HG03432 (cell line): Measurements from ENCODE around the gene ITGA2.
"Not testable (repeated sequence)": the region's sequence is repeated elsewhere in the genome, so short reads cannot be mapped to it uniquely, and the experiment has no call there.

ENCODE experiments used
- ATAC-seq: cut with Tn5 transposase; IDR thresholded peaks from one replicate; pipeline ENCODE4 v1.9.1; 2021; ENCODE audit warnings: mild to moderate bottlenecking, moderate library complexity; ENCODE audit not compliant: unreplicated experiment

Gene ITGA2

GRCh38 chr5:53095217-53095616 is 106.1 kb downstream of the ITGA2 start:
- no peak for ATAC-seq

GRCh38 chr5:53095931-53096525 is 106.9 kb downstream of the ITGA2 start:
- ATAC-seq, result peak; percentile 82

- no peak for ATAC-seq
Measured at GRCh38 chr5:53099546-53099945, 110.4 kb downstream of the ITGA2 start.

GRCh38 chr5:53100606-53101005 is 111.5 kb downstream of the ITGA2 start:
- no peak for ATAC-seq

- ATAC-seq, result no peak
Measured at GRCh38 chr5:53105611-53106300, 116.6 kb downstream of the ITGA2 start.

GRCh38 chr5:53109056-53109442 is 119.9 kb downstream of the ITGA2 start:
- peak; percentile 12 for ATAC-seq

GRCh38 chr5:53109443-53110127 is 120.4 kb downstream of the ITGA2 start, which contains the start of gene MOCS2:
TSS of gene MOCS2 (minus strand) at chr5:53109757. CDS start at chr5:53107174, 2,583 bp downstream.
- ATAC-seq, result peak; percentile 98

GRCh38 chr5:53110156-53110555 is 121.0 kb downstream of the ITGA2 start:
- peak; percentile 11 for ATAC-seq

GRCh38 chr5:53111139-53111538 is 122.0 kb downstream of the ITGA2 start:
- ATAC-seq, result no peak

- not testable (repeated sequence) for ATAC-seq
Measured at GRCh38 chr5:53112307-53112706, 123.2 kb downstream of the ITGA2 start.

- no peak for ATAC-seq
Measured at GRCh38 chr5:53112909-53113308, 123.8 kb downstream of the ITGA2 start.

- ATAC-seq, result no peak
Measured at GRCh38 chr5:53113947-53114346, 124.8 kb downstream of the ITGA2 start.

- no peak for ATAC-seq
Measured at GRCh38 chr5:53114988-53115387, 125.8 kb downstream of the ITGA2 start.

- no peak for ATAC-seq
Measured at GRCh38 chr5:53116597-53116996, 127.4 kb downstream of the ITGA2 start.

GRCh38 chr5:53118879-53119278 is 129.7 kb downstream of the ITGA2 start:
- ATAC-seq, result no peak

- ATAC-seq, result no peak
Measured at GRCh38 chr5:53120165-53120564, 131.0 kb downstream of the ITGA2 start.

- ATAC-seq, result no peak
Measured at GRCh38 chr5:53123702-53124101, 134.6 kb downstream of the ITGA2 start.

GRCh38 chr5:53126521-53126920 is 137.4 kb downstream of the ITGA2 start:
- no peak for ATAC-seq

- no peak for ATAC-seq
Measured at GRCh38 chr5:53127107-53127506, 138.0 kb downstream of the ITGA2 start.

GRCh38 chr5:53128481-53128880 is 139.3 kb downstream of the ITGA2 start:
- no peak for ATAC-seq

- ATAC-seq, result no peak
Measured at GRCh38 chr5:53130266-53130665, 141.1 kb downstream of the ITGA2 start.

- ATAC-seq, result no peak
Measured at GRCh38 chr5:53133020-53133419, 143.9 kb downstream of the ITGA2 start.
